Activated T-cell treated with anti-CD3 and anti-CD28 coated beads for 1 hour (primary cell): ENCODE measurements around the gene PPCDC.

Experiments used
- DNase-seq: peaks from one replicate; pipeline ENCODE4 v3.0.0-alpha.2; 2020; ENCODE audit warnings: low read depth

The PPCDC gene

DNA sequence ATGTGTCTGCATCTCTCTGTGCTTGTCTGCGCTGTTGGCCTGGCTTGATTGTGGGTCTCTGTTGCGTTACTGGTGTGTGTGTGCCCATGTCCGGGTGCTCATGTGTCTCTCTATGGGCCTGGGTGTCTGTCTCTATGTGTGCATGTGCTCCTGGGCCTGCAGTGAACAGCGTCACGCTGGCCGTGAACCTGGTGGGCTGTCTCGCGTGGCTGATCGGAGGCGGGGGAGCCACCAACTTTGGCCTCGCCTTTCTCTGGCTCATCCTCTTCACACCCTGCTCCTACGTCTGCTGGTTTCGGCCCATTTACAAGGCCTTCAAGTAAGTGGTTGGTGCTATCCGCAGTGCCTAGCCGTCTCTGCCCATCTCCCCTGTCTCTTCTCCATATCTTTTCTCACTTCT, 7.0 kb upstream of the PPCDC start:
- no peak for DNase-seq

DNA sequence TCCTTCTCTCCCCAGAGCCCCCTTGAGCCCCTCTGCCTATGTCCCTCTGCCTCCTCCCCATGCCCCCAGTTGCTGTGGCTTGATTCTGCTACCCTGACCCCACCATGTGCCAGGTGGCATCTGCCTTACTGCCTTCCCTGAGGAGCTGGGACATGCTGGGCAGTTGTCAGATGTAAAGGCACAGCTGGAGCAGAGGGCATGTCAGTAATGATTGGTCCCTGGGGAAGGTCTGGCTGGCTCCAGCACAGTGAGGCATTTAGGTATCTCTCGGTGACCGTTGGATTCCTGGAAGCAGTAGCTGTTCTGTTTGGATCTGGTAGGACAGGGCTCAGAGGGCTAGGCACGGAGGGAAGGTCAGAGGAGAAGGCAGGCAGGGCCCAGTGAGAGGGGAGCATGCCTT, 3.5 kb upstream of the PPCDC start:
- DNase-seq = no peak

DNA sequence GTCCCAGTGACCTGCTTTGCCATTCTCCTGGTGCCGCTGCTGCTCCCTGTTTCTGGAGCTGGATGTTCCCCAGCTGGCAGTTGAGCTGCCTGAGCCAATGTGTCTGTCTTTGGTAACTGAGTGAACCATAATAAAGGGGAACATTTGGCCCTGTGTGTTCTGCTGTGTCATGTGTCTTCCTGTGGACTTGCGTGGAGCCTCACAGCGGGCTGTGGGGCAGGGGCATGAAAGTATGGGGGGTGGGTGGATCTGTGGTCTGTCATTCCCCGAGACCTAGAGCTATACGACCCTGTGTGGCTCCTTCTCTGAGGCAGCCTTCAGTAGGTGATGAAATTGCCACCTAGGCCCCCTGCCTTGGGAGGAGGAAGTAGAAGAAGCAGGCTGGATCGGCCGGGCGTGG, 2.0 kb upstream of the PPCDC start:
- no peak for DNase-seq

DNA sequence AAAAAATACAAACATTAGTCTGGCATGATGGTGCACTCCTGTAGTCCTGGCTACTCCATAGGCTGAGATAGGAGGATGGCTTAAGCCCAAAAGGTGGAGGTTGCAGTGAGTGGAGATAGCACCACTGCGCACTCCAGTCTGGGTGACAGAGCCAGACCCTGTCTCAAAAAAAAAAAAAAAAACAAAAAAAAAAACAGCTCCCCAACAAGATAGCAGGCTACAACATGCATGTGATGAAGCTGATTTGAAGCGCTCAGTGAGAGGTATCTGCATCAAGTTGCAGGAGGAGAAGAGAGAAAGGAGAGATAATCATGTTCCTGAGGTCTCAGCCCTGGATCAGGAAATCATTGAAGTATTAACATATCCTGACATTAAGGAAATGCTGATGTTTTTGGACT, 608 bp upstream of the PPCDC start:
- DNase-seq = no peak

DNA sequence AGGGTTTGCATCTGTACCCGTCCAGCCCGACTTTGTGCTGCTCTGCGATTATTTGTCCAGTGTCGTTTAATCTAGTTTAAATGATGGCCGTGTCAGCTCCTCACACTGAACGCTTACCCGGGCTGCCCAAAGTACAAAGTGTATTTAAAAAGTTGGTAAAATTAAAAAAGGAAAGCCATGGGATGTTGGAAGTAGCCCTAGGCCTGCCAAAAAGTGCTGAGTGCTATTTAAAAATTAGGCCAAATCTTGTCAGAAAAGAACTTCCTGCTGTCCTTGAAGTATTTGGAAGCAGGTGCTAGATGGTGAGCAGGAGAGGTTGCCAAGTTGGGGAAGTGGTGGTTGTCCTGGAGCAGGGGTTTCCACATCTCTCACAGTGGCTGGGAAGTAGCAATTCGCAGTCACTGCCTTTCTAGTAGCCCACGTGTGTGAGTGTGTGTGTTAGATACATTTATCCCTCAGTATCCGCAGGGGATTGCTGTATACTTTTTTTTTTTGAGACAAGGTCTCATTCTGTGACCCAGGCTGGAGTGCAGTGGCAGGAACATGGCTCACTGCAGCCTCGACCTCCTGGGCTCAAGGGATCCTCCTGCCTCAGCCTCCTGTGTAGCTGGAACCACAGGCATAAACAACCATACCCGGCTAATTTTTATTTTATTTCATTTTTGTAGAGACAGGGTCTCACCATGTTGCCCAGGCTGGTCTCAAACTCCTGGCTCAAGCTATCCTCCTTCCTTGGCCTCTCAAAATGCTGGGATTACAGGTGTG, 664 bp downstream of the PPCDC start:
- DNase-seq = no peak

DNA sequence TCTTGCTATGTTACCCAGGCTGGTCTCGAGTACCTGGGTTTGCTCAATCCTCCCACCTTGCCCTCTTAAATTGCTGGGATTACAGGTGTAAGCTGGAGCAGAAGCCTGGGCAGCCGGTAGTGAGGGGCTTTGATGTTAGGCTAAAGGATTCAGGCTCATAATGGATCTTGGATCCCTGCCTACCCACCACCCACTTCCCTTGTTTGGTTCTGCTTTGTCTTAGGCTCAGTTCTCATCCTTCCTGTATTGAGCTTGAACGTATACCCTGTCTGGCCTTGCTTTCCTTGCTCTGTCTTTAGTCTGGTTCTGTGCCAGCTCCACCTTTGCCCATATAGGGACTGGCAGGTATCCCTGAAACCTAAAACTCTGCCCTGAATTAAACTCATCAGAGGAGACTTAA, 1.7 kb downstream of the PPCDC start:
- no peak for DNase-seq

DNA sequence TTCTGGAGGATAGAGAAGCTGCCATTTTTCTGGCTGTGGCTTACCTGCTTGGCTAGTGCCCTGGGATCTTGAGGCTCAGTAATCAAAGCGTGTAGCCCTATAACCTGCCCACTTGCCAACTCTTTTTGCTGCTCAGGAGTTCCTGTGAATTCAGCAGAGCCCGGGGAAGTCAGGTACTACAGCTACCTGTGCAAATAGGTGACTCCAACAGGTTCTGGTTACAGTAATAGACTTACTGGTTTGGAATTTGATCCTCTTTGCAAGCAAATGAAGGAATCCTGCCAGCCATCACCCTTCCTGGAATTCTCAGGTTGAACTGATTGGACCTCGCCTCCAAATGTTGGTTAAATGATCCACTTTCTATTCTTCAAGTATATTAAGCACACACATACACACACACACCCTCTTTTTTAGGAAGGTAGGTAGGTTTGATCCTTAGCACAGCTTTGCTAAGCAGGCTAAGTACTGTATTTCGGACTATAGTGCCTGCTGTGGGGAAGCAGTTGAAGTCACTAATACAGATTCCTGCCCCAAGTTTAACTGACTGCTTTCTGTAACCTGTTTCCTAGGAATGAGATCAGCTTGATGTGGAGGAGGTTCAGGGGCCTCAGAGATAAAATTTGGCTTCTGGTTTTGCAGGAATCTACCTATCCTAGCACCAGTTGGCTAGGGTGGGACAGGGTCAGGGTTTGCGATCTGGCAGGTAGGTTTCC, 2.3 kb downstream of the PPCDC start:
- DNase-seq = no peak

DNA sequence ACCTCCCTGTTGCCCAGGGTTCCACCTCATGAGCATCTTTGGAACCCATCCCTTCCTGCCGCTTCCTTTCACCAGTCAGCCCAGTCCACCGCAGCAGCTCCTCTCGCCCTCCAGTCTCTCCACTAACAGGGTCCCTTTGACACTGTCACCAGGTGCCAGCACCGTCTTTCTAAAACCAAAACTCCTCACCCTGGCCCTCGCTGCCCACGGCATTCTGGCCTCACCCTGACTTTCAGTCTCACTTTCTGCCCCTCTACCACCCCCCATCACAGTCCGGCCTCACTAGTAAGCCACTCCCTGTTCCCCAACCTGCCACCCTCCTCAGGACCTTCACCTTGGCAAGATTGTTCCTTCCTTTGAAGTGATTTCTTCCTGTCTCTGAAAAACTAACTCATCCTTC, 4.2 kb downstream of the PPCDC start:
- DNase-seq = no peak

DNA sequence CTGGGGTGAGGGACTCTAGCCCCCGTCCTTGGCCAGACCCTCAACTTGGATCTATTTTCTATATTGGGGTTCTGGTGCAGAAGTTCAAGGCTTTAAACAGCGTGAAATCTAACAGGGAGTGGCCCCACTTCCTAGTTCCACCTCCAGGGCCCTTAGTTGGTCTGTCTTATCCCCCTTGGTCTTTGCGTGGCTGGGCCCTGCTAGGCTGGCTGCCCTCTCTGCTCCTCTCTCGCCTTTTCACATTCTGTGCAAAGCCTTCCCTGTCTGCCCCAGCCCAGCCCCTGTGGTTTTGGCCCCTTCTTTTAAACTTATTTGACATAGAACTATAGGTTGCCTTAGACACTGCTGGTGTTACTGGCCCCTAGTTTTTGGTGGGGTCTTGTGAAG, 5.6 kb downstream of the PPCDC start:
- DNase-seq = no peak

DNA sequence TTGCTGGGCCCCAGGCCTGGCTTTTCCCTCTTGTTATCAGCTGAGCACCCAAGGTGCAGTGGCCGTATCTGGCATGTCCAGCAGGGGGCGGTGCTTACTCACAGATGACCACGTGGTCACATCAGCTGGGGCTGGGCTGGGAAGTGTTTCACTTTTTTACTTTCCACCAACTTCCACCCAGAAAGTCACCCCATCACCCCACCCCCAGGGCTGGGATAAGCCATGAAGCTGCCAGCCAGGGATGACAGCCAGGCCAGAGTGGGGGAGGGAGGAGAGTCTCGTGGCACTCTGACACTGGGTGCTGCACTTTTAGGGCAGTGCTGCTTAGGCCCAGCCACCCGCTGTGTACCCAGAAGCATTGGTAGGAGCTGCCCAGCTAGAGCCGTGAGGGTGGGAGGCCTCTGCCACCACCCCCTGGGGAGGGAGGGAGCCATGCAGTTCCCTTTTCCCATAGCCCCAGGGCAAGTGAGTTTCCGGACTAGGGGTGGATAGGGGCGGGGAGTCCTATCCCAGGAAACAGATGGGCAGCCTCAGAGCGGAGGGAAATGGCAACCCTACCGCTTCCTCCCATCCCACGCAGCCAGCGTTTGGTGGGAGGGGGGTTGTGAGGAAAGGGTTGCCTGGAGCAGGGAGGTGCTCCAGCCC, 6.1 kb downstream of the PPCDC start:
- peak; percentile 90 for DNase-seq

DNA sequence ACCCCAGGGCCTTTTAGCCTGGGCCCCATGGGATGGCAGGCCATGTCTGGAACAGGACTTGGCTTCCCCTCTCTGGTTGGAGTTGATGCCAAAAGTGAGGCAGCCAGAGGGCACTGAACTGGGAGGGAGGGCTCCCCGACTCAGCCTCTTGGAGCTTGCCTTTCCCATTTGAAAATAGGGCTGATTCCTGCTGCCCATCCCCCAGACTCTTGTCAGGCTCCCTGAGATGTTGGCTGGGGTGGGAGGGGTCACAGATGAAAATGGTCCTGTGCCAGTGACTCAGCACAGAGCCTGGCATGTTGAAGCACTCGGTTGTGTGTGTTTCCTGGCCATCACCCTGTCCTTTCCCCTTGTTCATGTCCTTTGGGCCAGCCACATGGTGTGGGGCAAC, 6.6 kb downstream of the PPCDC start:
- DNase-seq = no peak

DNA sequence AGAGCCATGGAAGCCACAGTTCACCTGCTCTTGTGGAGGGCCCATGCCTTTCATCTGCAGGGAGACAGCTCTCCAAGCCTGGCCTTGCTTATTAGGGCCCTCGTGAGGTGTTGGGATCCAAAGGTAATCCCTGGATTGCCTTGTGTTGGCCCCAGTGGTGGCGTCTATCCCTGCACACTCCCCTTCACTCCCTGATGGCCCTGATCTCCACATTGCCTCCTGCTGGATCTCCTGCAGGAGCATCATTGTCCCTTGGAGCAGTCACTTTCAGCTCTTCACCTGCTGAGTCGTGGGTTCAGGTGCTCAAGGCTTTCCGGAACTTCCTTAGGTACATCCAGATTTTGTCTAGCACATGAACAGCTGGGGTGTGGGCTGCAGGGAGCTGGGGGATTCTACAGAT, 7.0 kb downstream of the PPCDC start:
- DNase-seq = no peak

DNA sequence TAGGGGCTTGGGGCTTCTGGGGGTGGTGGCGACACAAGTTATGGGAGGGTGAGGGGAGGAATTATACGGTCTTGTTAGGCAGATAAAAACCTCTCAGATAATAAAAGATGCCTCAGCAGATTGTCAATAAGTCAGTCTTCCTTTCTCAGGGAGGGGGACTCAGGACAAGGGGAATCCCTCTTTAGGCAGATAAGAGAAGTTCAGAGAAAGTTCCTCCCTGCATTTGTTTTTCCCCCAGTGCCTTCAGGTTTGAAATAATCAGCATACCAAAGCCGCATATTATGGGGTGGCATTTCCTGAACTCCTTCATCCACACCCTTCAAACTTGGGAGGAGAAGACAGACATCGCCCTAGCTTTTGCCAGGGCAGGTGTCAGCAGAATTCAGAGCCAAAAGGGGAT, 8.5 kb downstream of the PPCDC start:
- no peak for DNase-seq

DNA sequence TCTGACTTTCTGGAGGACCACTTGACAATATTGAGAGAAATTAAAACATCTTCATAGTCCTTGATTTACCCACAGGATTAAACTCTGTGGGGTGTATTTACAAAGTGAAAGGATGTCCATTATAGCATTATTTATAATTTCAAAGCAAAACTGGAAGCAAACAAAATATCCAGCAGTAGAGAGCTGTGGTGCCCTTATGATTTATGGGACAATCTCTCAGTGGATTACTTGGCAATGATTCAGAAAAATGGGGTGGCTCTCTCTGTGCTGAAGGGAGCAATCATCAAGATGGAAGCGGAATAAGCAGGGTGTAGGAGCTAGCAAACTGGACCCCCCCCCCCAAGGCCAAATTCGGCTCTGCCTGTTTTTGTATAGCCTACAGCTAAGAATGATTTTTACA, 9.0 kb downstream of the PPCDC start:
- no peak for DNase-seq

DNA sequence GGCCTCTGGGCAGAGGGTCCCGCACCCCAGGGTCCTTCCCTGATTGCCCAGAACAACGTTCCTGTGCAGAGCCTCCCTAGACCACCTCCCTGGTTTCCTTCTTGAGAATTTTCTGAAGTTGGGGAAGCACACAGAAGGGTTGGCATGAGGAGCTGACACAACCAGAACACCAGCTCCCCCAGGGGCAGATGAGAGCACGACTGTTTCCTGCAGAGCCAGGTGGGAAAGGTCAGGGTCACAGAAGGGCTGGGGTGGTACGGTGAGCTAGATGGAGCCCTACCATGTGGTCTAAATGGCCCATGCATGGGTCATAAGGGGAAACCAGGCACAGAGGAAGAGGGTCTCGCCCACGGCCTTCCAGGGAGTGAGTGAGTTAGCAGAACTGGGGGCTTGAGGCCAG, 10.4 kb downstream of the PPCDC start:
- DNase-seq = no peak

DNA sequence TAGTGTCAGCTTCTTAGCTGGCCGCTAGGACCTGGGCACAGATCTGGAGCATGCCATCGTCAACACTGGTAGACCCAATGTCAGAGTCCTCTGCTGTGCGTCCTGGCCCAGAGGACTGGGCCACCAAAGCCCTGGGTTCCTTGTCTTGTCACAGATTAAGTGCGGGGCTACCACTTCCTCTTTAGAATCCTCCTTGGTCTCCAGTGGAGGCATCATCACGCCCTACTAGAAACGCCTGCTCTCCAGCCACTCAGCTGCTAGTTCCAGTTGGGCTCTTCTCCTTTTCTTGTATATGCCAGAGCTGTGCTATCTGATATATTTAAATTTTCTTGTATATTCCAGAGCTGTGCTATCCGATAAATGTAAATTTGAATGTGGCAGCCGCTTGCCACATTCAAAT, 11.2 kb downstream of the PPCDC start:
- no peak for DNase-seq

DNA sequence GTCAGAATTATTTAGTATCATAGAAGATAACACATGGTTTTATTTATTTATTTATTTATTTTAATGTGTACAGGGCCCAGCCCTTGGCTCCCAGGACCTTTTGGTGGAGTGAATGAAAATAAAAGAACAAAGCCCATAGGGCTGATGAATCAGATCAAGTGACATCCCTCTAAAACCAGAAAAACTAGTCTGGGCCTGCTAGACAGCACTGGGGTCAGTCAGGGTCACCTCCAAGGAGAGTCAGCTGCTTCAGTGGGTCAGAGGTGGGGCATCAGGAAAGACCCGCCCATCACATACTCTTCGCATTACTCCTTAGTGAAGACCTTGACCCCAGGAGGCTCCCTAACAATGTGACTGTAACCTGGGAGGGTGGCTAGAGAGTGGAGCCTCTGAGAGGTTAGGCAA, 12.8 kb downstream of the PPCDC start:
- DNase-seq = no peak

DNA sequence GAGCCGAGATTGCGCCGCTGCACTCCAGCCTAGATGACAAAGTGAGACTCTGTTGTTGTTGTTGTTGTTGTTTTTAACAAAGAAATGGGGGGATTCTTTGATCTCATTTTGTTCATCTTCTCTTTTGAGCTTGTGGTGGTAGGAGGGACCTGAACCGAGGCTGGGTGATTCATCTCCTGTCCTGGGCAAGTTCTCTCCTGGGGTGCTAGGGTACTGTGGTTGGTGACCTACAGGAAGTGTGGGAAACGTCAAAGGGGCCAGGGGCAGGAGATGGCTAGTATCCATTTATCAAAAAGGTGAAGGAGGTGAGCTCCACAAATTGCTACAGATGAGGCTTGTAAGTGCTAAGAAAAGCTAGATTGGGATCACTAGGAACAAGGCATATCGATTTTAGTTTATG, 14.3 kb downstream of the PPCDC start:
- DNase-seq = no peak

DNA sequence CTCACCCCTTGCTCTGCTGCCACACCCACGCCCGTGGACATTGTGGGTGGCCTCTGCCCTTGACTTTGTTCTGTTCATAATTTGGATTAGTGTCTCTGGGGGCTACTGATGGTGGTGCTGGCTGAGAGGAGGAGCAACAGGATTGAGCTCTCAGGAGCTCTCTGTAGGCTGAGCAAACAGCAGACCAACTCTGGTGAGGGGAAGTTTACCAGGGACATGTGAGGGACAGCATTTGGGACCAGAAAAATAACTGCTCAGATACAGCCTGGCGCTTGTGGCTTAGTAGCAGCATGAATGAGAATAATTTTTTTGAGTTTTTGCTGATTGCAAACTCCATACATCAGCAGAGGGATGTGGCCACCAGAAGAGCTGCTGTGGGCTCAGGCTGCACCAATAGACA, 14.8 kb downstream of the PPCDC start:
- no peak for DNase-seq

DNA sequence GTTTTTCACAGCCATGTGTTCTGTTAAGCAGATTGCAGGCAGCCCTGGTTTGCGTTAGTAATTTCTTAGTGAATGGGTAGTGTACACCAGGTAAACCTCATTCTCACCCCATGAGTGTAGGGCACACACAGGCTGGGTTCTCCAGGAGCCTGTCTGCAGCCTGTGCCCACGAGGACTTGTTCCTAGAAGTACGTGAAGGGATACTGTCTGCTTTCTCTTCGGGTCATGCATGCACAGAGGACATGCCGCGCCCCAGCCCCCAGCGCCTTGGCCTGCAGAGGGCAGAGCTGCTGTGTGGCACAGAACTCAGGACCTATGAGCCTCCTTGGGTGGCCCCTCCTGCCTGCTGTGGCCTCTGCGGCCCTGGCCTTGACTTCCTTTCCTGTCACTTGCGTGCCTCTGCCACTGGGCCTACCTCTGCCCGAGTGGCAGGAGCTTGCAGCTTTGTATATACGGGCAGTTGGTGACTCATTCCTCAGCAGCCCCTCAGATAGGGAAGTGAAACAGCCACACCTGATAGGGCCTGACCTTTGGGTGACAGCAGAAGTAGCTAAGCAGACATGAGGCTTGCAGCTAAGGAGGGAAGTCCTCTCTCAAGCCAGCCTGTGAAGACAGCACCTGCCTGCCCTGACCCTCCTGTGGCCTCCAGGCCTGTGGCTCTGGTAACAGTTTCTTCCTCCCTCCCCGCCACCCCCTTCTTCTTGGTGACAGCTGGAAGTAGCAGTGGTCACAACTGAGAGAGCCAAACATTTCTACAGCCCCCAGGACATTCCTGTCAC, 19.5 kb downstream of the PPCDC start:
- DNase-seq = peak; percentile 32

DNA sequence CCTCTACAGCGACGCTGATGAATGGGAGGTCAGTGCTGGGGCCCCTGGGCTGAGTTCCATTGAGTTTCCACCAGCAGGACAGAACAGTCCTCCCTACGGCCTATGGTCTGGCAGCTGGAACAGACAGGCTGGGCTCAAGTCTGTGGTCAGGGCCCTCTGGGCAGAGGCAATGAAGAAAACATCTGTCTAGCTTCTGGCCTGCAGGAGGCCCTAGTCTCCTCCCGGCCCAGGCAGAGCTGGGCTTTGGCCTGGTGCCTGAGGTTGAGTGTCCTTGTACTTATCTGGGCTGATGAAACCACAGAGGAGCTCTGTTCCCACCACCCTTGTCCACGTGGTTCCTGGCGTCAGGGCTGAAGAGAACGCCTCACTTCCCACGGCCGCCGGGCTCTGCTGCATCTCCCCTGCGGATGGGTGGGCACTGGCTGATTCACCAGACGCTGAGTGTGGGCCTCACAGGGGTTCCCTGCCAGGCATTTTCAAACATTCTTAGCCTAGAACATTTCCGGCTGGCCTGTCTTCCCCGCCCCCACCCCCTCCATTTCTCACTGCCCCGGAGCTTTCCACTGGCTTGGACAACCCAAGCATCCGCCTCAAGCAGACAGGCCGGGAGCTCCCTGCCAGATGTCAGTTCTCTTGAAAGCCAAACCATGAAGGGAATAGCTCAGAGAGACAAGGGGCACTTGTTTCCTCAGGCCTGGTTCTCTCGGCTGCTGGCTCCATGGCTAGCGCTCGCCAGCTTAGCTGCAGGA, 20.3 kb downstream of the PPCDC start:
- no peak for DNase-seq

DNA sequence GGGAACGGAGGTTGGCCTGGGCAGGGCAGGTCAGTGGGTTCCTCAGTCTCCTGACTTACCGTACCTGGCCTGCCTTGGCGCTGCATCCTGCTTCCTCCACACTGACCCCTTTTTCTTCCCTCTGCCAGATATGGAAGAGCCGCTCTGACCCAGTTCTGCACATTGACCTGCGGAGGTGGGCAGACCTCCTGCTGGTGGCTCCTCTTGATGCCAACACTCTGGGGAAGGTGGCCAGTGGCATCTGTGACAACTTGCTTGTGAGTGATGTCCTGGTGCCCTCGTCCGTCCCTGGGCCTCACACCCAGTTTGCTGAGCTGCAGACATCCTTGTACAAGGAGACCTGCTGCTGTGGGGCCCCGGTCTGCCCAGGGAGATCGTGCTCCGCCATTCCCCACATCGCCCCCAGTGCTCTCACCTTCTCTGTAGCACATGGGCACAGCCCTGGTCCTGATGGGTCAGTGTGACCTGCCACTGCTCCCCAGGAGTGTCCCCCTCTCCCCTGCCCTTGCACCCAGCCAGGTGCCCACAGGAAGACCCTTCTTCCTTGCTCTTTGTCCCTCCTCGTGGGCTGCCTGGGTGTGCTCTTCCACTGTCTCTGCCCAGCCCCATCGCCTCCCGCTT, 21.0 kb downstream of the PPCDC start:
- no peak for DNase-seq
